LoVo (cell line): ENCODE results near the gene NAXE.
"Not testable (repeated sequence)": the region's sequence is repeated elsewhere in the genome, so short reads cannot be mapped to it uniquely, and the experiment has no call there.

Experiments
- DNase-seq: peaks from one replicate; pipeline ENCODE4 v3.0.0-alpha.2; 2016; ENCODE audit warnings: low spot score

The NAXE gene

GRCh38 chr1:156571261-156571852 lies 20.2 kb upstream of the NAXE start:
- DNase-seq = peak; percentile 58

DNA sequence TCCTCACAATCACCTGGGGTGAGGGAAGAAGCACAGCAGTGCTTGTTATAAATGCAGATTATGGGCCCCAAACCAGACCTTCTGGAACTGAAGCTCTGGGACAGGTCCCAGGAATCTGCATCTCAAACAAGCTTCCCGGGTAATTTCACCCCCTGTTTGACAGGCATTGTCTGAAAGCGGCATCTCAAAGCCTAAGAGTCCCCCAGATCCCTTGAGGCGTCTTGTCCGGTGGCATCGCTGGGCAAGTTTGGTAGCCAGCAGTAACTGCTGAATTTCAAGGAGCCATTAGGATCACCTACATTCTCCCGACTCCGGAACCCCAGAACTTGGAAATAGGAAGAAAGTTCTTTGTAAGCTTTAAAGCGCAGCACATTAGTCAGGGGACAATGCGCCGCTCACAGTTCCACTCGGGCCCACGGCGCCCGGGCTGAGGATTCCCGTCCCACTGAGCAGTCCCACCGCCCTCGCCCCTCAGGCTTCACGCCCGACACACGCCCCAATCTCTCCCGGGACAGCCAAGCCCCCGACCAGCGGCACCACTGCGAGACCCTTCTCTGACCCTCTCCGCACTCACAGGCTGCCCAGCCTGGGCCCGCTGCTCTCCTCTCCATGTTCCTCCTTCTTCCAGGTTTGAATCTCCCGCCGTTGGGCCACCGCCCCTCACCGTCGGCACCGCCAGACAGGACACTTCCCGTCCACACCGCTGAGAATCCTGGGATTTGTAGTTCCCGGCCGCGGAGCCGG lies 19.5 kb upstream of the NAXE start, which contains the start of gene IQGAP3:
Gene IQGAP3 (minus strand): TSS at position 647 of the 744 bp plus-strand sequence. CDS start 36 bp downstream, at position 611.
- DNase-seq = peak; percentile 93

DNA sequence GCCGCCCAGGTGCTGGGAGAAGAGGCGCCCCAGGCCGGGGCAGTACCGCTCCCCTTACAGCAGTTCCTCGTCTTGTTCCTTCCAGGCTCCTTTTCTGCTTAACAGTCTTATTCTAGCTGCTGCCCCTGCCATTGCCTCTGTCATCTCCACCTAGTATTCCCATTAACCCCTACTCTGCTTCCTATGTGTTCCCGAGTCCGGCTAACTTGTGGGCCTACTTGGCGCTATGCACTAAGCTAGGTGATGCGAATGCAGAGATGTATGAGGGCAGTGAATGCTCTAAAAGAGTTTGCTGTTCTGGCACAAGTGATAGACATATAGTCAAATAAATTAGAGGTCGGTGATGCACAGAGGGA lies 18.9 kb upstream of the NAXE start:
- DNase-seq = no peak

DNA sequence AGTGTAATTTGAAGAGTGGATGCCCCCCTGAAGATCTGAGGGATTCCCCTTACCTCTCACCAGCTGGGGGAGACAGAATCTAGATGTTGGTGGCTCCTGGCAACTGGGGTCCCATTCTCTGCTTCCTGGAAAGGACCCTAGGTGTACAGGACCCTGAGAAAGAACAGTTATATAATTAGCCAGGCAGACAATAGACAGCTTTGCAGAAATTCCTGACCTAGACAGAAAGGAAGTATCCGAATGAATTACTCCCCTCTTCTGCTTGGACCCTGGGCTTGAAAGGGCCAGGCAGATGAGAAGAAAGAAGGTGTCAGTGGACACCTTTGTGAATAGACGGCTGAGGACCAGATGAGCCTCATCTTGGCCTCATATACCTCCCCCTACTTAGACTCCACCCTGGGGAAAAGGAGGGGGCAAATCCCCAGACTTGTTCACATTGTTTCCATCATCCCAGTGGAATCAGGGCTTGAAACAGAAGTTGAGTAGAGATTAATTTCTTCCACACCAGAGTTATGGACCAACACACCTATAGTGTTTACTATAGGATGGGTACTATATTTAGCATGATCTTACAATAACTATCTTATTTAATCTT lies 17.4 kb upstream of the NAXE start:
- DNase-seq = no peak

GRCh38 chr1:156577550-156577949 lies 14.0 kb upstream of the NAXE start:
- DNase-seq = no peak

- DNase-seq = no peak
Observed at GRCh38 chr1:156578055-156578454, 13.5 kb upstream of the NAXE start.

DNA sequence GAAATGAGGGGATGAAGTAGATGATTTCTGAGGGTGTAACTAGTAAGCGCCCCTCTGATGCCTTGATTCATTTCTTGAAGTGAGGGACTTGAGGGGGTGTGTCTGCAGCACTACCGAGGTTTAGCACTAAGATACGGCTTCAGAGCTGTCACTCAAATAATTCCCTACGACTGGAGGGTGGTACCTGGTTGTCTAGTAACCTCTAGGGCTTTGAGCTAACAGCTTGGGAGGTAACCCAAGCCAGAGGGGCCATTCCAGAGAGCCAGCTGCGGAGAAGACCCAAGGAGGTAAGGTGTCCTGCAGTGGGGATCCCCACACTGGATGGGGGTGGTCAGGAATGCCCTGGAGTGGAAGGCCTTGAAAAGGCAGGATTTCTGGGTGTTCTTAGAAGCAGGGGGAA lies 12.1 kb upstream of the NAXE start, which contains the start of gene TTC24:
Gene TTC24 (plus strand): TSS at position 252 of the 400 bp plus-strand sequence. CDS start 1,642 bp downstream, outside the sequence.
- no peak for DNase-seq

DNA sequence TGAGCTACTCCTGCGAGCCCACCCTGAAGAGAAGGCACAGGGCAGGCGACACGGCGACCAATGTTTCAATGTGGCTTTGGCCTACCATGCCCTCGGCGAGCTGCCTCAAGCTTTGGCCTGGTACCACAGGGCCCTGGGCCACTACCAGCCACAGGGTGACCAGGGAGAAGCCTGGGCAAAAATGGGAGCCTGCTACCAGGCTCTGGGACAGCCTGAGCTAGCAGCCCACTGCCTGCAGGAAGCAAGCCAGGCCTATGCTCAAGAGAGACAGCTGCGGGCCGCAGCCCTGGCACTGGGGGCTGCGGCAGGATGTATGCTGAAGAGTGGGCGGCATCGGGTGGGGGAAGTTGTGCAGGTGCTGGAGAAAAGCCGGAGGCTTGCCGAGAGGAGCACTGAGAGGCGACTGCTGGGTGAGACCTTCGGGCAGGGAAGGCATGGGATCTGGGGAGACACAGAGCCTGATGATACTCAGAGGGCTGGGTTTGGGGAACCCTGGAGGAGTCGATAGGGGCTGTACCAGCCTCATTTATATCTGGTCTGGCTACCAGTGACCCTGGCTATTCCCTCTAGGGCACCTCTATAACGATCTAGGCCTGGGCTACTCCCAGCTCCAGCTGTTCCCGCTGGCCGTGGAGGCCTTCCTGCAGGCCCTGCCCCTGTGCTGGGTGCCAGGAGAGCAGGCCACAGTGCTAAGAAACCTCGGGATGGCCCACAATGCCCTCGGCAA lies 9.8 kb upstream of the NAXE start:
- DNase-seq = no peak

GRCh38 chr1:156582388-156583017 lies 9.1 kb upstream of the NAXE start:
- no peak for DNase-seq

GRCh38 chr1:156583821-156584622 lies 7.6 kb upstream of the NAXE start:
- DNase-seq = peak; percentile 83

DNA sequence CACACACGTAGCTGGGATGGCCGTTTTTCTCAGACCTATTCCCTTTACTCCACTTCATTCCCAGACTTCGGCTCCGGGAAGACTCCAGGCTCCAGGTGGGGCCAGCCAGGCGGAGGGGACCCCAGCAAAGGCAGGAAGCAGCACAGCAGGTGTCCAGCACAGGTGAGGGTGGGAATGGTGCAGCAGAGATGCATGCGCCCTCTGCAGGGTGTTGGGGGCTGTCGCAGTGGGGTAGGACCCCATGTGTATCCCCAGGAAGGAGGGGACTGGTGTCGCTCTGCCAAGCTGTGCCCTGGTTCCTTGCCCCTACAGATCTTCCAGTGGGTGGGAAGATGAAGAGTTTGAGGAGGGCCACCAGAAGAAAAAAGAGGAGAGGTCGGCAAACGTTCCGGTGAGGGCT lies 6.8 kb upstream of the NAXE start:
- no peak for DNase-seq

DNA sequence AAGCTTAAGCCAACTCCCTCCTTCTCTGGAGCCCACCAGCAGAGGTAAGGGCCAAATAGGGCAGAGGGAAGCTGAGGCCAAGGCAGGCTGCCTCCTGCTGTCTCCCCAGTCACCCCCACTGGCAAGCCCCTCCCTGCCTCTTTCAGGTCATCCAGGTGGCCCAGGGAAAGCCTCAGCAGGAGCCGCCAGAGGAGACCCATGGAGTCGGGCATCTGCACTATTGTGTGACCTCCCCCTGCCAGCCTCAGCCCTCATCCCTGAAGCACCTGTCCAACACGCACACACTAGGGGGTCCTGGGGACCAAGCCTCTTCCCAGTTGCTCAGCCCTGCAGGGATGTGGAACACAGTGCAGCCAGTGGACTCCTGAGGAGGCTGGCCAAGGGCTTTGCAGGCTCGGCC lies 5.3 kb upstream of the NAXE start:
- no peak for DNase-seq

DNA sequence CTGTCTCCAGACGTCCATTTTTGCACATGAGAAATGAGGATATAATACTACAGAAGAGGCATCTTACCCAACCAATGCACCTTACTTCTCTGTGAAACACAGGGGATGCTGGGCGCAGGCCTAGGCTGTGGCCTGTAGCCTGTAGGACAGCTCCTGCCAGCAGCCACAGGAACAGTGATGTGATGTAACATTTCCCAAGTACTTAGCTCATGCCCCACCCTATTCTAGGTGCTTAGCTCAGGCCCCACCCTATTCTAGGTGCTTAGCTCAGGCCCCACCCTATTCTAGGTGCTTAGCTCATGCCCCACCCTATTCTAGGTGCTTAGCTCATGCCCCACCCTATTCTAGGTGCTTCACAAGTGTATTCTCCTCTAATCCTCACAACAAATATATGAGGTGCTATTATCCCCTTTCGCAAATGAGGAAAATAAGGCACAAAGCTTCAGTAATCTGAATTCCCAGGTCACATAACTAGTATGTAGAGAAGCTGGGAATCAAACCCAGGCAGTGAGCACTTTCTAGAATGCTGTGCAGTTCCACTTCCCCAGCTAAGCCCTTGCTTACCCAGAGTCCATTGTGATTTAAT lies 4.6 kb upstream of the NAXE start:
- DNase-seq = no peak

- DNase-seq = not testable (repeated sequence)
Observed at GRCh38 chr1:156587927-156588326, 3.6 kb upstream of the NAXE start.

DNA sequence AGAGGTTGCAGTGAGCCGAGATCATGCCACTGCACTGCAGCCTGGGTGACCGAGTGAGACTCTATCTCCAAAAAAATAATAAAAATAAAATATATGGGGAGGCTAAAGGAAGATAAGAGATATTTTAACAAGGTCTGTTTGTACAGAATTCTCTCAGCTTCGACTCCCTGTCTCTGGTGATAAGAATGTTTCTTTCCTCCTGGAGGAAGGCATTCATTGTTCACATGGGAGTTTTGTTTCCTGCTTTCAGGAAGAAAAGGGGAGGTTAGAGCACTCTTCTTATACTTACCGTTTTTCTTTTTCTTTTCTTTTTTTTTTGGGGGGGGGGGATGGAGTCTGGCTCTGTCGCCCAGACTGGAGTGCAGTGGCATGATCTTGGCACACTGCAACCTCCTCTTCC lies 2.0 kb upstream of the NAXE start:
- no peak for DNase-seq

GRCh38 chr1:156590326-156591180 lies 1.0 kb upstream of the NAXE start:
- no peak for DNase-seq

GRCh38 chr1:156591181-156591431 lies 470 bp upstream of the NAXE start:
- no peak for DNase-seq

DNA sequence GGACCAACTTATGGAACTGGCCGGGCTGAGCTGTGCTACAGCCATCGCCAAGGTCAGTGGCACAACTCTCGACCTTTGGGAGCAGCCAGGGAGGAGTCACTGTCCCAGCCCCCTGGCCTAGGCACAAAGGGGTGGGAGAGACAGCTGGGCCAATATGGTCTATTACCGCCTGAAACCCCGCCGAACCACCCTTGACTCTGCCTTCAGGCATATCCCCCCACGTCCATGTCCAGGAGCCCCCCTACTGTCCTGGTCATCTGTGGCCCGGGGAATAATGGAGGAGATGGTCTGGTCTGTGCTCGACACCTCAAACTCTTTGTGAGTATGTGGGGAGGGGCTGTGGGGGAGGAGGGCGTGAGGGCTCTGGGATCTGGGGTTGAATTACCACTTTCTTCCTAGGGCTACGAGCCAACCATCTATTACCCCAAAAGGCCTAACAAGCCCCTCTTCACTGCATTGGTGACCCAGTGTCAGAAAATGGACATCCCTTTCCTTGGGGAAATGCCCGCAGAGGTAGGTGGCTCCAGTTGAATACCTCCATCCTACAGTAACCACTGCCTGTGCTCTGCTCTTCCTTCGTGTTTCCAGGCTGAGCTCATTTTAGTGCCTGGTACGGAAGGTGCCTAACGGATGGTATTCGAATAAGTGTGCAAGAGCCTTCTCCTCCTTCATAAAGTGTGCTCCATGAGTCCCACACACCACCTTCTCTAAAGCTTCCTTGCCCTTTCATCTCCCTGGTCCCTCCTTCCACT lies 758 bp downstream of the NAXE start:
- DNase-seq = no peak

DNA sequence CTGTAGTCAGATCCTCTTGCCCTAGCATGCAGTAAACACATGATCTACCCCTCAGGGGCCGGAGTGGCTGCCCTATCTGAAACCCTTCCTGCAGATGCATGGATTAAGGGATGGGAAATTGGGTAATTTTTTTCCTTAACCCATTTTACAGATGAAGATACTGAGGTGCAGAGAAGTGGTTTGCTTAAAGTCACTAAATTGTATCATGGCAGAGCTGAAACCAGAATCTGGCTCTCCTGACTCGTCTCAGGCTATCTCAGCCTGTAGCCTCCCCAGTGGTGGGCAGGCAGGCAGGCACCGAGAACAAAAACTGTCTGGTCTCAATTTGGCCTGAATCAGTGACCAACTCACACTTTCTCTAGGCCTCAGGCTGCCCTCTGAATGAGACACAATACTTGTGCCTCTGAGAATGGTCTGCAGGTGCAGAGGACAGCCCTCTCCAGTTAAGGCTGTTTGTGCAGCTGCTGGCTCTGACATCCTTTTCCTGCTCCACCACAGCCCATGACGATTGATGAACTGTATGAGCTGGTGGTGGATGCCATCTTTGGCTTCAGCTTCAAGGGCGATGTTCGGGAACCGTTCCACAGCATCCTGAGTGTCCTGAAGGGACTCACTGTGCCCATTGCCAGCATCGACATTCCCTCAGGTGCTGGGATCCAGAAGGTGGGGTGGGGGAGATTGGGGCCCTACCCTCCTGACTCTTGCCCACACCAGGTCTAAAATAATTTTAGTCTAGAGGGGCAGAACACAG lies 1.5 kb downstream of the NAXE start:
- DNase-seq = no peak
